GM13976 (cell line): ENCODE results near the gene RNF6.

Experiments used
- DNase-seq: peaks from one replicate; pipeline ENCODE4 v3.0.0; 2012; ENCODE audit warnings: low spot score
- in situ Hi-C: fragments of 300-500 bp; cut with MboI; formaldehyde crosslinking; loops from one replicate; pipeline ENCODE4 v1.12.0; 2022; ENCODE audit warnings: low sequenced_read_pairs, mixed read lengths, inconsistent platforms; ENCODE audit not compliant: unreplicated experiment
- TF ChIP-seq, protein P1 (sequence below): IDR thresholded peaks from 2 replicates; pipeline ENCODE4 v1.5.1; 2012; ENCODE audit warnings: borderline replicate concordance, mild to moderate bottlenecking; ENCODE audit not compliant: insufficient read depth; ENCODE audit errors: extremely low read depth, missing control alignments, control extremely low read depth

The RNF6 gene

DNA sequence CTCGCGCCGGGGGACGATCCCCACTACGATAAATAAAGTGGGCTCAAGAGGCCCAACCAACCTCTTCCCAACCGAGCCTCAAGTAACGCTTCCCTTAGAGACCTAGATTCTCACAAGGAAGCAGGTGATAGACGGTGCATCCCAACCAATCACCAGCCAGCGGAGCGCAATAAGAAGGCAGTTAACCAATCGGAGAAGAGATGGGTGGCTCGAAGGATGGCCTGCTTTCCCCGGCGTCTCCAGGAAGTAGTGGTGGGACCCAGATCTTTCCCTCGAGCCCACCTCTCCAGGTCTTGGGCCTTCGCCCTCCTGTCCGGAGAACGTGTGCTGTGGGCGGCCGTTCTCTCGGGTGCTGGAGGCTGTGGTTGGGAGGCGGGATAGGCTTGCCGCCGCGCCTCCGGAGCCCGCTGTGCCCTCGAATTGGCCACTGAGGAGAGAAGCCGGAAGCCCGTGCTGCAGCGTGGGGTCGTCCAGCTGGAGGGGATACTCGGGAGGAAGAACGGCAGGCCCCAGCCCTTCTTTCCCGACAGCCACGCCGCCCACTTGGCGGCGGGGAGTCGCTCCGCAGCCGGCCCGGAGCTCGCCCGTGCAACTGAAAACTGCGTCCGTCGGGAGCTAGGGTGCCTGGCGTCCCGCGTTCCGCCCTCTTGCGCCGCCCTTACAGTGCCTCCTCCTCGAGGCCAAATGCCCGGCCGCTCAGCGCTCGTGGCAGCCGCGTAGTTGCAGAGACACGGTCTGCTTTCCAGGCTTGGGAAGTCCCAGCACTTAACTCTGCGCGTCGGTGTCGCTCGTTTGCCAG lies at the start of gene RNF6:
Gene RNF6, minus strand, starts transcription at position 594 of the 799 bp plus-strand sequence. CDS start 2,665 bp downstream, outside the sequence.
- TF ChIP-seq, protein P1, sequence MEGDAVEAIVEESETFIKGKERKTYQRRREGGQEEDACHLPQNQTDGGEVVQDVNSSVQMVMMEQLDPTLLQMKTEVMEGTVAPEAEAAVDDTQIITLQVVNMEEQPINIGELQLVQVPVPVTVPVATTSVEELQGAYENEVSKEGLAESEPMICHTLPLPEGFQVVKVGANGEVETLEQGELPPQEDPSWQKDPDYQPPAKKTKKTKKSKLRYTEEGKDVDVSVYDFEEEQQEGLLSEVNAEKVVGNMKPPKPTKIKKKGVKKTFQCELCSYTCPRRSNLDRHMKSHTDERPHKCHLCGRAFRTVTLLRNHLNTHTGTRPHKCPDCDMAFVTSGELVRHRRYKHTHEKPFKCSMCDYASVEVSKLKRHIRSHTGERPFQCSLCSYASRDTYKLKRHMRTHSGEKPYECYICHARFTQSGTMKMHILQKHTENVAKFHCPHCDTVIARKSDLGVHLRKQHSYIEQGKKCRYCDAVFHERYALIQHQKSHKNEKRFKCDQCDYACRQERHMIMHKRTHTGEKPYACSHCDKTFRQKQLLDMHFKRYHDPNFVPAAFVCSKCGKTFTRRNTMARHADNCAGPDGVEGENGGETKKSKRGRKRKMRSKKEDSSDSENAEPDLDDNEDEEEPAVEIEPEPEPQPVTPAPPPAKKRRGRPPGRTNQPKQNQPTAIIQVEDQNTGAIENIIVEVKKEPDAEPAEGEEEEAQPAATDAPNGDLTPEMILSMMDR: no peak
- peak; percentile 95 for DNase-seq
- in situ Hi-C loops: no loop called here

DNA sequence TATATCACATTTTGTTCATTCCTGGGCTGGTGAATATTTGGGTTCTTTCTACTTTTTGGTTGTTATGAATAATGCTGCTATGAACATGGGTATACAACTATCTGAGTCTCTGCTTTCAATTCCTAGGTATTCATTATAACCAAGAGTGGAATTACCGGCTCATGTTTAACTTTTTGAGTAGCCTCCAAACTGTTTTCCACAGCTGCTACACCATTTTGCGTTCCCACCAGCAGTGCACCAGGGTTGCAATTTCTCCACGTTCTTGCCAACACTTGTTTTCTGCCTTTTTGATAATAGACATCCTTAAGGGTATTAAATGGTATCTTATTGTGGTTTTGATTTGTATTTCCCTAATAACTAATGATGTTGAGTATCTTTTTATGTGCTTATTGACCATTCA lies 48.6 kb upstream of the RNF6 start:
- in situ Hi-C loops: no loop called here
- no peak for DNase-seq
- TF ChIP-seq, protein P1: no peak

DNA sequence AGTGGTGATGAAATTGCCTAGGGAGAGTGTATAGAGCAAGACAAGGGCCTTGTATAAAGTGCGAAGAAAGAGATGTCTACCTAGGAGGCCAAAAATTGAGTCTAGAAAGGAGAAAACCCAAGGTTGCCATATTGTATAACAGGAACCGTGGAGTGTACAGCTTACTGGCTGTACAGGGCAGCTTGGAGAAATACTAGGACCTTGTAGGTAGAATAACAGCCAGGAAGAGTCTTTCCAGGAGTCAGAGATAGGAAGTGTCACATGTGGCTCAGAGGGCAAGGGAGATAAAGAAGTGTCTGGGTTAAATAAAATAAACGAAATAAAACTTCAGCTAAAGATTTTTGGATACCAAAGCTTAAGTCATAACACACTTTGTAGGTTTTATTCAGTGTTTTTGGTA lies 44.2 kb upstream of the RNF6 start:
- TF ChIP-seq, protein P1: no peak
- in situ Hi-C loops: no loop called here
- no peak for DNase-seq

DNA sequence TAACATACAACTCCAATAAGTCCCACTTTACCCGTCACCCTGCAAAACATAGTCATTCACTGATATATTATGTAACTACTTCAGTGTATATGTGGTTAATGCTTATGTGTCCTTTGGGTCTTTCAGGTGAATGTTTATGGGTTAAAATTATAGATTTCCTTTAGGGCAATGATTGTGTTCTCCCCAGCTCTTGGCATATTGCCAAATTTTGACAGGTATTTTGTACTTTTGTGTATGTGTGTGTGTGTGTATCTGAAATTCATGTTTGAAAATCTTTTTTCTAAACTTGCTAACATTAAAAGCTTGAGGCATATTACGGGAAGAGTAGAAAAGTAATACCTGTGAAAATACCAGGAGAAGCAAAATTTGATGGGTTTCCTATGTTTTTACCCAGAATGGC lies 40.0 kb upstream of the RNF6 start:
- no peak for DNase-seq
- in situ Hi-C loops: no loop called here
- TF ChIP-seq, protein P1: no peak

DNA sequence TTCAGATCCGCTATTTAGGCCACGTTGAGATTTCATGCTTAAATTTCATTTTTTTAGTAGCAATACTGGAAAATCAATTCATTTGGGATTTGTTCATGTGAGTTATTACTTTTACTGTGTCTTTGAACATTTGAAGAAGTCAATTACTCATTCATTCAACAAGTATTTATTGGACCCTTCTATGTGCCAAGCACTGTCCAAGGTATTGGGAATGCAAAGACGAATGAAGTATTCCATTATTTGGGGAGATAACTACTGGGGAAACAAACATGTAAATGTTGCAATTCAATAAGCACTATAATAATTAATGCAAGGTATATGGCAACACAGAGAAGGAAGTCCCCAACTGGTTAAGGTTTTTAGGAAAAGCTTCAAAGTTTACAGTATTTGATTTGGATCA lies 37.5 kb upstream of the RNF6 start:
- no peak for DNase-seq
- in situ Hi-C loops: no loop called here
- TF ChIP-seq, protein P1: no peak

DNA sequence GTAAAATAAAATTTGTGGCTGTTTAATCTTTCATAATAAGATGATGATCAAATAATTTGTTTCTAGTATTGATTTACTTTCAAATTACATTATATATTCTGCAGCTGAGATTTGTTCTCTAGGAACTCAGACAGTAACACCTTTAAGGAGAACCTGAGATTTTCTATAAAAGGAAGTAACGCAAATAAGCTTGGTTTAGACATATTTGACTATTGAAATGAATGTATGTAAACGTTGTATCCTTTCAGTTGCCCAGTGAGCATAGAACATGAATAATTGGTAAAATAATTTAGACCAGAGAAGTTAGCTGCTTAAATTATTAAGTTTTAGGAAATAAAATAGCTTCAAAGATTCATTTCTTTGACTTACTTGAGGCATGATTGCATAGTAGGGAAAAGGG lies 34.9 kb upstream of the RNF6 start:
- TF ChIP-seq, protein P1: no peak
- in situ Hi-C loops: no loop called here
- DNase-seq: no peak
